GM12864 (cell line): ENCODE data around the gene FAM163B.
A peak's percentile ranks its signal among the peaks of the same experiment; 100 is the strongest.

ENCODE experiments used
- DNase-seq: peaks from one replicate; pipeline ENCODE4 v3.0.0-alpha.2; 2011; ENCODE audit warnings: low read depth
- H3K4me3 ChIP-seq: 2 replicates; pipeline ENCODE4 v1.5.1; 2011; ENCODE audit warnings: mild to moderate bottlenecking, low read depth, low read length, control low read depth
- CTCF ChIP-seq: IDR thresholded peaks from 2 replicates; pipeline ENCODE4 v1.5.1; 2011; ENCODE audit warnings: low read depth, mild to moderate bottlenecking, moderate library complexity, low read length, control low read depth, inconsistent platforms; ENCODE audit errors: missing control alignments

FAM163B gene

GRCh38 chr9:133536536-133536935, 72.7 kb downstream of the FAM163B start:
- TF ChIP-seq CTCF, result no peak
- no peak for DNase-seq
- no peak overlapping the region for H3K4me3 ChIP-seq

- H3K4me3 ChIP-seq, result no peak overlapping the region
- no peak for DNase-seq
- no peak for TF ChIP-seq CTCF
Observed at GRCh38 chr9:133536080-133536479, 73.1 kb downstream of the FAM163B start.

- H3K4me3 ChIP-seq, result no peak overlapping the region
- no peak for TF ChIP-seq CTCF
- DNase-seq, result no peak
Observed at GRCh38 chr9:133535306-133535877, 73.8 kb downstream of the FAM163B start.

GRCh38 chr9:133534346-133535291, 74.6 kb downstream of the FAM163B start, which contains the start of gene ADAMTSL2:
TSS of gene ADAMTSL2 (plus strand) at chr9:133534704. CDS start at chr9:133536713, 2,009 bp downstream.
- H3K4me3 ChIP-seq, result no peak within 1 kb of the TSS
- no peak for DNase-seq
- TF ChIP-seq CTCF, result no peak

GRCh38 chr9:133533857-133534256, 75.3 kb downstream of the FAM163B start:
- no peak overlapping the region for H3K4me3 ChIP-seq
- no peak for TF ChIP-seq CTCF

GRCh38 chr9:133532937-133533668, 76.1 kb downstream of the FAM163B start:
- TF ChIP-seq CTCF, result peak; percentile 70
- no peak overlapping the region for H3K4me3 ChIP-seq
- DNase-seq, result peak; percentile 33

More at GRCh38 chr9:133533857-133534256, 75.3 kb downstream of the FAM163B start:
- no peak for DNase-seq
